Eye (tissue), 1 donor: ENCODE measurements around the gene CCDC3.
A peak's percentile ranks its signal among the peaks of the same experiment; 100 is the strongest.
"Not testable (repeated sequence)": the region's sequence is repeated elsewhere in the genome, so short reads cannot be mapped to it uniquely, and the experiment has no call there.

Source experiments
- DNase-seq: peaks from one replicate; pipeline ENCODE4 v3.0.0-alpha.2; 2015

The CCDC3 gene

DNA sequence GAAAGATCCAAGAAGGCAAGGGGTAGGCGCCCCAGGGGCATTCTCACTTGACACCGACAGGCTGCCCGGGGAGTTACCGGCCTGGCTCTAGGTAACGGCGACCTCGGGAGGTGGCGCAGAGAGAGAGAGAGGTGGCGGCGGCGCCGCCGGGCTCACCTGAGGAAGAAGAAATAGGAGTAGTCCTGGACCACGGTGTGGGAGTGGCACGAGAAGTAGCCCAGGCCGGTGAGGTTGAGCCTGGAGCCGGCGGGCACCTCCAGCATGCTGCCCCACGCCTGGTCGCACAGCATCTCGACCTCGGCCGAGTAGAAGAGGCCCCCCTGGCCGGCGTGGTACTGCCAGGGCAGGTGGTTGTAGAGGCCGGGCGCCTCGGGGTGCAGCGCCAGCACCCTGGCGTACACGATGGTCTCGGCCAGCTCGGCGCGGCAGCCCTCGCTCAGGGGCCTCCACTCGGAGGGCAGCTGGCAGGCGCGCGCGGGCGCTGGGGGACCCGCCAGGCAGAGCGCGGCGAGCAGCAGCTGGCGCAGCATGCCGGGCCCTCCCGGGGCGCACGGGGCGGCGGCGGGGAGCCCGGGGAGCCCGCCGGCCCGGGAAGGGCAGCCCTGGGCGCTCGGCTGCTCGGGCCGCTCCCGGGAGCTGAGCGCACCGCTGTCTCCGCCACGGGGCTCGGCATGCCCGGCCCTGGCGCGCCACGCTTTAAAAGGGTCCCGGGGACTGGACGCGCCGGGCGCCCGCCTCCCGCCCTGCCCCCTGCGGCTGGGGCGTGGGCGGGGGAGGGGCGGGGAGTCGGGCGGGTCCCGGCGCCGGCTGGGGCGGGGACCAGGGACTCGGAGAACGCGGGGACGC is at the start of gene CCDC3:
Gene CCDC3 (minus strand): TSS at position 673 of the 846 bp plus-strand sequence. CDS start 143 bp downstream, at position 530.
- DNase-seq, result peak; percentile 45

DNA sequence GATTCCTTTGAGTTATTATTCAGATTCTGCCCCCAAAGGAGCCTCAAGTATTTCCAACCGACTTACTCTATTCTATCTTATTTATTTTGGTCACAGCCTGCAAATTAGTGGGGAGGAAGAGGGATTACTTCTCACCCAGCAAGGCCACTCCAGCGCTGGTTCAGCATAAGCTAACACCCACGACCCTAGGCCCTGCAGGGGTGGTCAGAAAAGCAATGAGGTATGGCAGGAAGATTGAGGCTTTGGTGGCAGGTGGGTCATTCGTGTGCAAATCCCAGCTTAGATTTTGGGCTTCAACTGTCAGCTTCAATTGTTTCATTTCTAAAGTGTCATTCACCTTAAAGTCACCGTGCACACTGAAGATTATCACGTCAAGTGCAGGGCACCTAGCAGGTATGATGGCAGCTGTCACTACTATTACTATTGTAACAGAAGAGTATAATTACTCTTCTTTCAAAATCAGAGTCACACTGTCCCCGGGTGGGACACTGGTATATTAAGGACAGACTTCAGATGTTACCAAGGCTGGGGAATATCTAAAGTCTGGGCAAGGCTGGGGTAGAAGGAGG is 49.7 kb upstream of the CCDC3 start:
- DNase-seq, result no peak

DNA sequence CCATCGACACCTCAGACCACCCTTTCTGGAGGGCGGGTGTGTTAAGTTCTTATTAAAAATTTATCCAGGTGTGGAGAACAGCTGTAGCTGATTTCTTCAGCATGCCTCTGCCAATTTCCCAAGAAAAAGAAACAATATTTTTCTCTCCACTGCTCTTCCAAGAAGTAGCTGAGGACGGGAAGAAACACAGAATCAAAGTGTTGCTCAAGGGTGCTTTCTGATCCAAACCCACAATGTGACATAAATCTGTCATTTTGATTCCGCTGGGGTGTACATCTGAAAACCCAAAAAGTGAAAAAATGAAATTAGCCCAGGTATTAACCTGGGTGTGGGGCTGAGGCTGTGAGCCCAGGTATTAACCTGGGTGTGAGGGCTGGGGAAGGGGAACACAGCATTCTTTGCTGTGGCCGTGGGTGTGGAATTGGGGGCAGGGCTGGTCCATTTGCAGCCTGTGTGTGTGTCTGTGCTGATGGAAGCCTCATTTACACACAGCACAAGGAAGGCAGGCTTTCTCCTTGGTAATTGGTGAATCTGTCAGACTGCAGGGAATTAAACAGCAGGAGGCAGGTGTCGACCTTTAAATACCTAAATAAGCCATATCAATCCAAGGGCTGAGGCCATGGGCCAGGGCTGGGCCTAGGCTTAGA is 48.4 kb upstream of the CCDC3 start:
- DNase-seq, result no peak

DNA sequence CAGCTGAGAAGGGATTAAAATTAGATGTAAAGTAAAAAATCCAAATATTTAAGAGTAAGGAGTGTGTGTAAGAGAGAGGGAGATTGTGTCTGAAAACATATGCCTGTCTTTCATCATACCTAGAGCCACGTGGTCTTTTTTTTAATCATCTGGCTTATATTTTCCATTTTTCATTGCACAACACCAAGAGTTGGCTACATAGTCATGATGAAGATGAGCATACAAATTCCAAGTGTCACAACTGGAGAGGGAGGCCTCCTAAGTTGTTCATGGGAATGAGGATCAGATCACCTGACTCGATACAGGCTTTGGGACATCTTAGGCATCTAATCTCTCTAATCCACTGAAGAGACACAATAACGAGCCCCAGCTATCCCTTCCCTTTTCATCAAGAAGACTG is 47.2 kb upstream of the CCDC3 start:
- DNase-seq, result no peak

DNA sequence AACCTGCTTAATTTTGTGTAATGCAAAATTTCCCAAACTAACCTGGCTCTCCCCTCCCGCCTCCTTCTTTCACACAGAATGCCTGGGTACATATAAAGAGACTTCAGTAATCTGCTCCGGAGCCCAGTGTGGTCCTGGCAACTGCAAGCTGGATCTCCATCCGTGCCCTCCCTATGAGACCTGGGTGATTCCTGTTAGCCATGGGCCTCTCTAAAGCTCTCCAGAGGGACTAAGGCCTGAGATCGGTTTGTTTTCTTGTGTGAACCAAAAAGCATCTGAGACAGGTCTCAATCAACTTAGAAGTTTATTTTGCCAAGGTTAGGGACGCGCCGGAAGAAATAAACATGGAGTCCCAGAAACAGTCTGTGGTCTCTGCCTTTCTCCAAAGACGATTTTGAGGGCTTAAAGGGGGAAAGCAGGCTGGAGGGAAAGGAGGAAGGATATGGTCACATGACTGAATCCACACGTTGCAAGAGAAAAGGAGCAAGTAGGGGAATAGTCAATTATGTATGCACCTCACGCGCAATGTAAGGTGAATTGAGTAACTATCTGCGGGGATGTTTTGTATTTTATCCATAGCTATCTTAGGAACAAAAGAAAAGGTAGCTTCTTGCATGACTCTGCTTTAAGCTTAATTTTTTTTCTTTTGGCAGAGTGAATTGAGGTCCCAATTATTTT is 46.2 kb upstream of the CCDC3 start:
- no peak for DNase-seq

DNA sequence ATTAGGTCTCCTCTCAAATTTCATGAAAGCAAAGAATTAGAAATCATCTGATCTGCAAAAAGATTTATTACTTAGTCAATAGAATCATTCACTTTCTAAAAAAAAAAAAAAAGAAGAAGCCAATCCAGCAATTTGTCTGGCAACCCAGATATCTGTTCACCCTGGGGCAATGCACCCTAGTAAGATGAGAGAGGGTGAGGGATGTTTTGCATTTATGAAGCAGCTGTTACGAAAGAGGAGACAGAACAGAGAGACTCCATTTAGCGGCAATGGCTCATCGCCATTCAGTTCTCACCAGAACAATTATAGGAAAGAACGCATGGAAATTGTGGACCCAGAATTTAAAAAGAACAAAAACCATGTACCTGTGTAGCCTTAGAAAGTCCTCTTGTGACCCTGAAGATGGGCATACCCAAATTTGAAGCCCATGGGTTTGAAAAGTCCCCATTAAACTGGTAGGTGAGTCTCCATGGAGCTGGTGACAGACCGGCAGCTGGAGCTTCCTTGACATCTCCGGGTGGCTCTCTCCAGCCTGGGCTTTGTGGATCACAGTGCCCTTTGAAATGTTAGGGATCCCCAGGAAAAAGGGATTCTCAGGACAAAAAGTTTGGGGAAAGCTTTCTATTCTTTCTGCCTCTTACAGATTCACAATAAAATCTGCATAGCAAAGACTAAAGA is 45.5 kb upstream of the CCDC3 start:
- no peak for DNase-seq

DNA sequence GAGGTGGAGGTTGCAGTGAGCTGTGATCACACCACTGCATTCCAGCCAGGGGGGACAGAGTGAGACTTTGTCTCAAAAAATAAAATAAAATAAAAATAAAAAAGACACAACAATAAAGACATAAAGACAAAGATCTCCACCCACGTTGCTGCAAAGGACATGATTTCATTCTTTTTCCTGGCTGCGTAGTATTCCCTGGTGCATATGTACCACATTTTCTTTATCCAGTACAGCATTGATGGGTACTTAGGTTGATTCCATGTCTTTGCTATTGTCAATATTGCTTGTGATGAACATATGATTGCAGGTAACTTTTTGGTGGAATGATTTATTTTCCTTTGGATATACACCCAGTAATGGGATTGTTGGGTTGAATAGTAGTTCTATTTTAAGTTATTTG is 42.0 kb upstream of the CCDC3 start:
- no peak for DNase-seq

DNA sequence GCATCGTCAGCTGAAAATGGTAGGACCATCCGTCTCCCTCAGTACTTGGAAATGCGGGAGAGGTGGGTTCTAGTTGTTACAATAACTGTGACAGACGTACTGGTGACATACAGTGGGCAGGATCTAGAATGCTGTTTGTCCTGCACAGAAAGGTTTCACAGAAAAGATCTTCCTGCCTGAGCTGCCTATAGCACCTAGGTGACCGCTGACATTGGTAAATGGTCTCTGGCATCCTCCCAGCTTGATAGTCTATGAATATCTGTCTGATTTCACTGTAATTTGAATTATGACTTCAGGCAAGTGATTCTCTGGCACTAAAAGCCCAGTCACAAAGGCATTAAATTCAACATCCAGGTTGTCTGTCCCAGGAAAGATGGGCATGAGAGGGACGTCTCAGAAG is 38.2 kb upstream of the CCDC3 start:
- no peak for DNase-seq

DNA sequence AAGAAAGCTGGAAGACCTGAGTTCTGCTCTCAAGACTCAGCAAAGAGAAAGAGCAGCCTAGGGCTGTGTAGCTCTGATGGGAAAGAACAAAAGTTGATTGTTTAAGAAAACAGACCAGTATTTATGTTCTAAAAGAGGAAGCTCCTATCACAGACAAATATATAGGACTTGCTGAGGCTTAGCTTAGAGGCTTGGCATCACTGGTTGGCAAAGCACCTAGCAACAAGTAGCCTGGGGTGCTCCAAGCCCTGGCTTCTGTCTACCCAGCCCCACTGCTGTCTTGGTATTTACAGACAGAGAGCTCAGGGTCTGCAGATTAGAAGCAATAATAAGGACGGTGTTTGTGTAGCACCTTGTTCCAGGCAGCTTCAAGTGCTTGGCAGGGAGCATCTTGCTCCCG is 36.9 kb upstream of the CCDC3 start:
- no peak for DNase-seq

DNA sequence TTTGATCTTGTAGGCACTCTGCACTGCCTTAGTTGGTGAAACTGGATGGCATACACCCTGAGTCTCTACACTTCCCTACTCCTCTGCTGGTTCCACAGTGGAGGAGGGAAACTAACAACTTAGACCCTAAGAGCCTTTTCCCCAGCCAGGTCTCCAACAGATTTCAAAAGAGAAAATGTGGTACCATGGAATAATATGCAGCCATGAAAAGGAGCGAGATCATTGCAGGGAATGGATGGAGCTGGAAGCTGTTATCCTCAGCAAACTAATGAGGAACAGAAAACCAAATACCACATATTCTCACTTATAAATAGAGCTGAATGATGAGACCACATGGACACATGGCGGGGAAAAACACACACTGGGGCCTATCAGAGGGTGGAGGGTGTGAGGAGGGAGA is 36.3 kb upstream of the CCDC3 start:
- no peak for DNase-seq

DNA sequence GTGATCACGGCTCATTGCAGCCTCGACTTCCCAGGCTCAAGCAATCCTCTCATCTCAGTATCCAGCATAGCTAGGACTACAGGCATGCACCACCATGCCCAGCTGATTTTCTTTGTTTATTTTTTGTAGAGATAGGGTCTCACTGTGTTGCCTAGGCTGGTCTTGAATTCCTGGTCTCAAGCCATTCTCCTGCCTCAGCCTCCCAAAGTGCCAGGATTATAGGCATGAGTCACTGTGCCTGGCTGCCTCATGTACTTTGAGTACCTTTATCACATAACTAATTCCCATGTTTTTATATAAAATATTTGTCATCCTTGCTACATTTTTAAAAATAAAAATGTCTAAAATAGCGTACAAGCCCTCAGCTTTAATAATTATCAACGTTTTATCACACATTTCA is 35.3 kb upstream of the CCDC3 start:
- DNase-seq, result no peak

DNA sequence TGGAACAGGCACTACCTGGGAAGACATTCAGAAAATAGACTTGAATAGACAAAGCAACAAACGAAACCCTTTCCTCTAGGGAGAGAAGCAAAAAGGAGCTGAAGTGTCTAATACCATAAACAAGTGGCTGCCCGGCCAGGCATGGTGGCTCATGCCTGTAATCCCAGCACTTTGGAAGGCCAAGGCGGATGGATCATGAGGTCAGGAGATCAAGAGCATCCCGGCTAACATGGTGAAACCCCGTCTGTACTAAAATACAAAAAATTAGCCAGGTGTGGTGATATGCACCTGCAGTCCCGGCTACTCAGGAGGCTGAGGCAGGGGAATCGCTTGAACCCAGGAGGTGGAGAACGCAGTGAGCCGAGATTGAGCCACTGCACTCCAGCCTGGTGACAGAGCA is 34.2 kb upstream of the CCDC3 start:
- not testable (repeated sequence) for DNase-seq

DNA sequence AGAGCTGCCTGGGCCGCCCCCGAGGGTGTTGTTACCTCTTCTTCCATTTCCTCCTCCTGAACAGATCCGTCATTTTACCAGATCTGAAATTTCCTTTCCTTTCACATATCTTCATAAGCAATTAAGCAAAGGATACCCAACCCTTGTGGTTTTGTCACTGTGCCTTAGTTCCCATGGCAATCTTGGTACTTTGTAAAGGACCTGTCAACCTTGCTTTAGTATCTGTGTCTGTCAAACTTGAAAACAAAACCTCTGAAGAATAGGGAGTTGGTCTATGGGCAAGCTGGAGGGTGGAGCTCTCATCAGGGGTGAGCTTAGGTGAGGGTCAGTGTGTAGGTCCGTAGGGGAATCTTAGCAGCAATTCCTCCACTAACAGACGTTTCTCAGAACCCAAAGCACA is 25.4 kb upstream of the CCDC3 start:
- DNase-seq, result no peak

DNA sequence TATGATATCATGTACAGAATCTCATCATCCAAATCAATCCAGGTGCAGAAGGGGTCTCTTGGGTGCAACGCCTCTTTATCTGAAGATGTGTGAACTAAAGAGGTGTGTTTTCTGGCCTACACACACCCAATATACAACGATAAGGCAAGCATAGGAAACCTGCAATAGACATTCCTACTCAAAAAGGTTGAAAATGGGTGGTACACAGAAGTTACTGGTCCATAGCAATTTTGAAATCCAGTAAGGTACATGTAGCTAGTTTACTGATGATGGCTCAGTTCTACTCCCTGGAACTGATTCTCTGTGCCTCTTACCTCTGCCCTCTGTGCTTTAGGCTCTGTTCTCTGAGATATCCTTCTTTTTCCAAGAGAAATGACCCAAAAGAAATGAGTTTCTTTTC is 22.2 kb upstream of the CCDC3 start:
- DNase-seq, result no peak

DNA sequence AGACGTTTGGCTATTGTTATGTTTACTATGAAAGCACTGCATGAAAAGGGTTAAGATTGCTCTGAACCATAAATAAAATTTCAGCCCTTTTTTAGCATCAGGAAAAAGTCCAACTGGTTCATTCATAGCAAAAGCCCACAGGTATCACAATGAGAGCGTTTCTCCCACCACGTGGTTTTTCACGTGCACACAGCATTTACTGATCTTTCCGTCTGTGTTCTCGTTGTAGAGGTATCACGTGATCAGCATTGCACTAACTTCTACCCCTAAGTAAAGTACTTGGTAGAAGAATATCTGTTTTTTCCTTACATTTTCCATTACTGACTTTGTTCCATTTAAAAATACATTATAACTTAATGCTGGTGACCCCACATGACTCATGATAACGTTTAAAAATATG is 17.8 kb upstream of the CCDC3 start:
- no peak for DNase-seq

DNA sequence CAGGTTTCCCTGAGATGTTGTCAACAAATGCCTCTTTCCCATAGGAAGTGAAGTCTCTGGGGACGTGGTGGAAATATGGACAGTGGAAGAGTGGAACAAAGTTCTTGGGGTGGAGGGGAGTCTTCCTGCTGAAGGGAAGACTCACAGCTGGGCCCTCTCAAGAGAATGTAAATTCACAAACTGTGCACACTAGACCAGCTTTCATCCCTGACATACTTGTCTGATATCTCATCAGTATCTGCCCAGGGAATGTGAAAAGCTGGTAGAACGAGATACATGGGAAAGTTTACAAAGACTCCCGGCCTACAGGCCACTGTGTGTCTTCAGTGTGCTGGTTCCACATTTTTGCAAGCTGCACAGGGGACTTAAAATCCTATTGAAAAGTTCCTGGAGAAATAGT is 16.7 kb upstream of the CCDC3 start:
- DNase-seq, result no peak

DNA sequence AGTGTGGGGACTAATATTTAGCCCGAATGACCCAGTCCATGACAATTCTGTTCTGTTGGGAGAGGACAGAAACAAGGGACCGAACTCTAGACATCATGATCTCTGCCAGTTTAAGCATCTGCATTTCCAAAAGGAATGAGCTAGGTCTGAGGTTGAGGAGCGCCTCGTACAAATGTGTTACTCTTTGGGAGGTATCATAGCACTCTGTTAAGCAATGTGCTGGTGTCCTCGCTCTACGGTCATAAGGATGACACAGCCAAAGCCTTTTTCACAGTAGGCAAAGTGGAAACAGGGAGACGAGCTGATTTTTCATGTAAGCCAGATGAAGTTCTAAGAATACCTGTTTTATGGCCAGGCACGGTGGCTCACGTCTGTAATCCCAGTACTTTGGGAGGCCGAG is 15.4 kb upstream of the CCDC3 start:
- no peak for DNase-seq

DNA sequence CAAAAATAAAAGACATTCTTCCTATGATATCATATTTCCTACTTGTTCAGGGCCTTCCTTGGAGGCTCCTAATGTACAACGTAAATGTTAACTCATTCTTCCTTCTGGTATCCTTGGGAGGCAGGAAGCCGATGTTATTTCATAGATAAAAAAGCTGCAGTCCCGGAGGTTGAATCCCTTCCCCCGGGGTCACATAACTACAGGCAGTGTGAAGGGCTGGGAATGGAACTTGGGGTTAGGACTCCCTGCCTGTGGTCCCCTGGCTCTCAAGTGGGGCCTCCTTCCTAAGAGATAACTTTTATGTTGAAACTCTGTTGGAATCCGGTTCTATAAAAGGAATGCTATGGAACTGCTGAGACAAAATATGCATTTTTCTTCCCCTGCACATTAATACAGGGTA is 14.9 kb upstream of the CCDC3 start:
- no peak for DNase-seq

DNA sequence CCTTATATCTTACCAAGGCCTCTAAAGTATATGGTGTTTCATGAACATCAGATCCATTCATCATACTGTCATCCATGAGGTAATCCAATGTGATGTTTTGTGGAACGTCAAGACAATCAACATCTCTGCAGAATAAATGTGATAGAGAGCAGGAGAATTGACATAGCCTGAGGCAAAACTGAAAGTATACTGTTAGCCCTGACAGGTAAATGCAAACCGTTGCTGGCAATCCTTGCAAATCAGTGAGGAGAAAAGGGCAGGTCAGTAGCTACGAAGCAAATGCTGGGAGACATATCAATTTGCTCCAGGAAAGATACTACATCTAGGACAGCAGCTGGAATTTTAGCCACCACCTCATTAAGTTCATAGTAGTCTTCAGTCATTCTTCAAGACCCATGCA is 4.5 kb upstream of the CCDC3 start:
- no peak for DNase-seq

DNA sequence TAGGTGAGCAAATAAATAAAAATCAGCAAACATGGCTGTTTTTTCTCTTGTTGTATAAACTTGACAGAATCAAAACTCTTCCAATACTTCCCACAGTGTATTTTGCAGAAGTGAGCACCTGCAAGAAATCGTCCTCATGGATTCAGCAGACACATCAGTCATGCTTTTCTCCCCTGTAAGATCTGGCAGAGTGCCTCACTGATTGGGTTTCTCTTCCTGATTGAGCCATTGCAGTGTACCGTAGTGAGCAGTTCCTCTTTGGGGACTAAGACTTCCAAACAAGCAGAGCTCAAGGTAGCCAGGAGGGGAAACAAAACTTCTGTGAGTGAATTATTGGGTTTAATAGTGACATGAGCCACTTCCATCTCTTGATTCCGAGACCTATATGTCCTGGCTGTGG is 2.2 kb upstream of the CCDC3 start:
- no peak for DNase-seq

DNA sequence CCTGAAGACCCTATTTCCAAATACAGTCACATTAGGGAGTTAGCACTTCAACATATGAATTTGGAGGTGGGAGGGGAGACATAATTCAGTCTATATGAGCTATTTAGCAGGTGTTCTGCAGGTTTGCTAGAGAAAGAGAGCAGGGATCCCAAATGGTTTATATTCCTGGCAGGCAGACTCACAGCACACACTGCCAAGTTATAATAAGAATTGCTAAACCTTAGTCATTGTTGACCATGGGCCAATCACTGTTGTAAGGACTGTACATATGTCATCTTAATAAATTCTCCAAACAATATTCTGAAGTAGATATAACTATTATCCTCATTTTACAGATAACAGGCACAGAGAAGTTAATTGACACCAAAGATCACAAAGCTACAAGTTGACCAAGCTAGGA is 1.5 kb upstream of the CCDC3 start:
- no peak for DNase-seq

DNA sequence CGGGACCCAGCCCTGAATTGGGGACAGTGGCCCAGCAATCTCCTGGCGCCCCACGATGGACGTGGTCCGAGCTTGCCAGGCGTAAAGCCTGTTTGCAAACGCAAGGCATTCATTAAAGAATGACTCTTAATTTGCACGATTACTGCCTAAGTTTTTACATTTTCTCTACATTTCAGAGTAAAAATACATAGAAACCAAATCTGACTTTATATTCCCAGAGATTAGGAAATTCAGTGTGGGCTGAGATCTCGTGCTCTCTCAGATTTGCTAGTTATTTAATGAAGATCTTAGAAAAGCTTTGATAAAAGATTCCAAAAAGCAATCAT is 337 bp upstream of the CCDC3 start:
- DNase-seq, result peak; percentile 27

DNA sequence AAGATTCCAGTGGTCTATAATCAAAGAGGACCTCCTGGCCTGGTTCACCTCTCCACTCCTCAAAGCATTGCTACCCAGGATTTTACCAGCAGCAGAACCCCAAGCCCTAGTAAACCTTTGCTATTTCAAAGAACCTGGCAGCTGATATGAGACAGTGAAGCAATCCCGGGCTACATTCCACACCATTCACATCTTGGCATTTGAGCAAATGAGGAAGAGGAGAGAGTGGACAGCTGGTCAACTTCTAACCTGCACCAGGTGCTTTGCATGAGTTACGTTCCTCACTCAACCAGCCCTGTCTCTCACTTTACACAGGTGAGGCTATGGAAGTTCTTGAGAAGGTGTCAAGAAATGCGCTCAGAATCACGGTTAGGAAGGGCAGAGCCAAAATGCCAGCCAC is 1.1 kb downstream of the CCDC3 start:
- no peak for DNase-seq
